ENCODE data around the gene OAS2. TPM values are rescaled to one million over a fixed set of nuclear protein-coding genes. Genes with fewer than 3 reads are reported as not detected.
A peak's percentile ranks its signal among the peaks of the same experiment; 100 is the strongest.
"Not testable (repeated sequence)": the region's sequence is repeated elsewhere in the genome, so short reads cannot be mapped to it uniquely, and the experiment has no call there.

The OAS2 gene
- total RNA-seq, 2 experiments from 2014 or later = 327 to 331 TPM

DNA sequence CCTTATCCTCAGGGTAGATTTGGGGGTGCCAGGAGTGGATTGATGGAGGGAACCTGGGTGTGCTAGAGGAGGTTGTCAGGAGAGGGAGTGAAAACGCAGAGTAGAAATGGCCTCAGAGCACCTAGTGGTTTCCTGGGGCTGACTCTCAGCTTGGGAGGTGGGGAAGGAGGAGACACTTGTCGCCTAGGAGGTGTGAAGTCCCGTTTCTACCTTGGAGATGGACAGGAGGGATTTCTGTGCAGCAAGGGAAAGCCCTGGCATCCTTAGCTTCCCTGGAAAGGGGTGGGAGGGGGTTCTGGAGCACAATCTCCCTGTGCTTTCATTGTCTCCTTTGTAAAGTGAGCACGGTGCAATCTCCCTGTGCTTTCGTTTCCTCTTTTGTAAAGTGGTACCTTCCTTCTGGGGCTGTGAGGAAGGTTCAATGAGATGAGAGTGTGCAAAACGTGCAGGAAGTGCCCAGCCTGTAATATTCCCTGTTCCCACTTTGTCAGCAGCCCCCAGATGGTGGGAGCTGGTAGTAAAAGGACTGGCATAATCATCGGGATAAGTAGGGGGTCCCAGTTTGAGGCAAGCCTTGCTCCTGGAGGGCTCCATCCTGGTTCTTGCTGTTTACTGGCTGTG, 38.4 kb upstream of the OAS2 start:
- ChIA-PET POLR2A (interaction anchor here (0.6 to 3.4 kb wide), 7 partner anchors 9 to 560 kb away, joined by 3 to 47 read pairs (median 5); partner anchors contain the start of genes OAS1 and OAS2), CTCF (interaction anchor here (1.1 to 2.6 kb wide), 5 partner anchors 33 to 53 kb away, joined by 4 to 14 read pairs (median 5); partner anchors contain the start of genes OAS1 and OAS2)
- H3K4me3 Mint-ChIP-seq = peak overlapping the region; percentile 82
- peak; percentile 42 for DNase-seq
- no peaks in the 10 kb centered on the region for H3K27me3 Mint-ChIP-seq
- no peaks in the 10 kb centered on the region for H3K9me3 Mint-ChIP-seq
- peaks cover 55% of the 10 kb centered on the region for H3K4me1 Mint-ChIP-seq
- H3K27ac Mint-ChIP-seq = peak overlapping the region; percentile 84
- peaks cover 58% of the 10 kb centered on the region for H3K36me3 Mint-ChIP-seq (ENCODE audit: low read depth)

- peaks cover 51% of the 10 kb centered on the region for H3K4me1 Mint-ChIP-seq
- peaks cover 74% of the 10 kb centered on the region for H3K36me3 Mint-ChIP-seq (ENCODE audit: low read depth)
- H3K27me3 Mint-ChIP-seq = no peaks in the 10 kb centered on the region
- peak overlapping the region; percentile 31 for H3K4me3 Mint-ChIP-seq
- no peak overlapping the region for H3K27ac Mint-ChIP-seq
- CTCF ChIA-PET = interaction anchor here (0.8 to 2.6 kb wide), 2 partner anchors 42 kb away, joined by 6 to 14 read pairs; no protein-coding TSS in a partner anchor
- POLR2A ChIA-PET = interaction anchor here (1.0 to 3.4 kb wide), 4 partner anchors 21 to 46 kb away, joined by 3 to 47 read pairs (median 4); partner anchors contain the start of genes OAS1 and OAS2
- no peak for DNase-seq
- no peaks in the 10 kb centered on the region for H3K9me3 Mint-ChIP-seq
Observed at GRCh38 chr12:112941528-112942335, 36.6 kb upstream of the OAS2 start.

GRCh38 chr12:112942572-112942971, 35.7 kb upstream of the OAS2 start:
- CTCF ChIA-PET = interaction anchor here (0.8 kb wide), 1 partner anchor 42 kb away, joined by 6 read pairs; no protein-coding TSS in a partner anchor
- DNase-seq = no peak
- Mint-ChIP-seq H3K4me1 (peaks cover 46% of the 10 kb centered on the region), H3K27me3 (no peaks in the 10 kb centered on the region), H3K36me3 (ENCODE audit: low read depth) (peaks cover 82% of the 10 kb centered on the region), H3K4me3 (no peak overlapping the region), H3K9me3 (no peaks in the 10 kb centered on the region), H3K27ac (no peak overlapping the region)
- POLR2A ChIA-PET = interaction anchor here (0.8 to 2.3 kb wide), 5 partner anchors 22 to 128 kb away, joined by 3 to 11 read pairs (median 3); partner anchors contain the start of genes OAS1 and OAS2

- Mint-ChIP-seq H3K27me3 (no peaks in the 10 kb centered on the region), H3K27ac (no peak overlapping the region), H3K36me3 (ENCODE audit: low read depth) (peaks cover 91% of the 10 kb centered on the region), H3K9me3 (no peaks in the 10 kb centered on the region), H3K4me3 (no peak overlapping the region), H3K4me1 (peaks cover 41% of the 10 kb centered on the region)
- CTCF ChIA-PET = no interaction called here
- POLR2A ChIA-PET = interaction anchor here (1.2 to 2.3 kb wide), 2 partner anchors 35 to 127 kb away, joined by 3 to 11 read pairs; partner anchors contain the start of gene OAS2
- DNase-seq = no peak
Observed at GRCh38 chr12:112944024-112944690, 34.2 kb upstream of the OAS2 start.

DNA sequence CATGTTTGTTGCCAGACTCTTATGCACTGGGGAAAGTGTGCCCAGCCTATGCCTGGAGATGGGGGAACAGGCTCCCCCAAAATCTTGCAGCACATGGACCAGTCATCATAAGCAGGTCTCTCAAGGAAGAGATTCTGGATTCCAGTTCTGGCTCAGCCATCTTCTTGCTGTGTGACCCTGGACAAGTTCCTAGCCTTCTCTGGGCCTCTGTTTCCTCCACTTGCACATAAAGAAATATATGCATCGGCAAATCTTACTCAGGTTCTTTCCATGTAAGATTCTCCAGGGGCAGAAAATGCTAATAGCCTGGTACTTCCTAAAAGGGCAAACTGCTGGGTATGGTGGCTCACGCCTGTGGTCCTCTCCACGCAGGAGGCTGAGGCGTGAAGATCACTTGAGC, 32.8 kb upstream of the OAS2 start:
- ChIA-PET CTCF (no interaction called here), POLR2A (no interaction called here)
- no peak overlapping the region for H3K4me3 Mint-ChIP-seq
- peaks cover 90% of the 10 kb centered on the region for H3K36me3 Mint-ChIP-seq (ENCODE audit: low read depth)
- no peaks in the 10 kb centered on the region for H3K27me3 Mint-ChIP-seq
- no peaks in the 10 kb centered on the region for H3K9me3 Mint-ChIP-seq
- peaks cover 31% of the 10 kb centered on the region for H3K4me1 Mint-ChIP-seq
- no peak overlapping the region for H3K27ac Mint-ChIP-seq
- no peak for DNase-seq

DNA sequence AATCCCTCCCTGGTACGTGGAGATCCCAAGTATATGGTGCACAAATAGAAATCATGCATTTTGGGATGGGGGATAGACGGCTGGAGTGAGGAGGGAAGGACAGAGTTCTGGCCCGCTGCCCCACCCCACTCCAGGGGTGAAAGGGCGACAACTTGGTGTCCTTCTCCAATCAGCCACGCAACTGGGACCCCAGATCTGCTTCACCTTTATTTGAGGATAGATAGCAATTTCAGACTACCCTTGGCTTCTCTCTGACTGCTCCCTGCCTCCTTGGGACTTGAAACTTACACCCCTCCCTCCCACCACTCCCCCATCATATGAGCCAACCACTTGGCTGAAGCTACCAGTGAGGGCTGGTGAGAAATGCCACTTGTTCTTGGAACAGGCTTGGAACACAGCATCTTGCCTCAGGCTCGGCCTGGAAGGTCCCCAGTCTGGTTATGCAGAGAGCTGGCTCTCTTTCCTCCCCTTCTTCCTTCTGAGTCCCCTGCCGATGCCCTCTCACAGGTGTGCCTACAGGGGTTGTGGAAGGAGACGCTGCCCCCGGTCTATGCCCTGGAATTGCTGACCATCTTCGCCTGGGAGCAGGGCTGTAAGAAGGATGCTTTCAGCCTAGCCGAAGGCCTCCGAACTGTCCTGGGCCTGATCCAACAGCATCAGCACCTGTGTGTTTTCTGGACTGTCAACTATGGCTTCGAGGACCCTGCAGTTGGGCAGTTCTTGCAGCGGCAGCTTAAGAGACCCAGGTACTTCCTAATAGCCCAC, 31.9 kb upstream of the OAS2 start:
- CTCF ChIA-PET = no interaction called here
- H3K4me1 Mint-ChIP-seq = peaks cover 25% of the 10 kb centered on the region
- no peak for DNase-seq

DNA sequence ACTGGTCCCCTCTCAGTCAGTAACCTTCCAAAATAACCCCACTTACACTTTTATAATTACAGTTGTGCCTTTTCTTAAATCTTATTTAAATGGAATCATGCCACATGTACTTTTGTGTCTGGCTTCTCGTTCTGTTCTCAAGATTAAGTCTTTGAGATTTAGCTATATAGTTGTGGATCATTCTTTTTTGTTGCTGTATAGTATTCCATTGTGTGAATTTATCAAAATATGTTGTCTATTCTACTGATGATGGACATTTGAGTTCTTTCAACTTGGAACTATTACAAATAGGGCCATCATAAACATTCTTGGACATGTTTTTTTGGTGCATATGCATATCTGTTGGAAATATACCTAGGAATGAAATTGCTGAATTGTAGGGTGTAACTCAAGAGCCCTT, 31.0 kb upstream of the OAS2 start:
- H3K4me1 Mint-ChIP-seq = peaks cover 16% of the 10 kb centered on the region
- H3K9me3 Mint-ChIP-seq = no peaks in the 10 kb centered on the region
- DNase-seq = no peak
- CTCF ChIA-PET = no interaction called here
- POLR2A ChIA-PET = no interaction called here
- H3K4me3 Mint-ChIP-seq = no peak overlapping the region
- no peaks in the 10 kb centered on the region for H3K27me3 Mint-ChIP-seq
- H3K36me3 Mint-ChIP-seq (ENCODE audit: low read depth) = peaks cover 89% of the 10 kb centered on the region
- H3K27ac Mint-ChIP-seq = no peak overlapping the region

More for the DNA sequence above, 31.9 kb upstream of the OAS2 start:
- POLR2A ChIA-PET = no interaction called here
- Mint-ChIP-seq H3K27me3 (no peaks in the 10 kb centered on the region), H3K9me3 (no peaks in the 10 kb centered on the region), H3K4me3 (no peak overlapping the region), H3K27ac (no peak overlapping the region), H3K36me3 (ENCODE audit: low read depth) (peaks cover 91% of the 10 kb centered on the region)

GRCh38 chr12:112947761-112948160, 30.6 kb upstream of the OAS2 start:
- H3K27ac Mint-ChIP-seq = no peak overlapping the region
- H3K4me3 Mint-ChIP-seq = no peak overlapping the region
- no peak for DNase-seq
- ChIA-PET CTCF (no interaction called here), POLR2A (no interaction called here)
- peaks cover 91% of the 10 kb centered on the region for H3K36me3 Mint-ChIP-seq (ENCODE audit: low read depth)
- no peaks in the 10 kb centered on the region for H3K27me3 Mint-ChIP-seq
- H3K9me3 Mint-ChIP-seq = no peaks in the 10 kb centered on the region
- H3K4me1 Mint-ChIP-seq = peaks cover 17% of the 10 kb centered on the region

GRCh38 chr12:112948806-112949205, 29.5 kb upstream of the OAS2 start:
- peaks cover 20% of the 10 kb centered on the region for H3K4me1 Mint-ChIP-seq
- no peaks in the 10 kb centered on the region for H3K27me3 Mint-ChIP-seq
- POLR2A ChIA-PET = interaction anchor here (0.8 to 0.9 kb wide), 2 partner anchors 11 to 30 kb away, joined by 3 to 4 read pairs; partner anchors contain the start of gene OAS3
- peaks cover 2% of the 10 kb centered on the region for H3K9me3 Mint-ChIP-seq
- CTCF ChIA-PET = interaction anchor here (0.6 to 1.3 kb wide), 3 partner anchors 44 to 147 kb away, joined by 4 to 5 read pairs (median 5); no protein-coding TSS in a partner anchor
- peaks cover 90% of the 10 kb centered on the region for H3K36me3 Mint-ChIP-seq (ENCODE audit: low read depth)
- DNase-seq = no peak
- no peak overlapping the region for H3K27ac Mint-ChIP-seq
- H3K4me3 Mint-ChIP-seq = no peak overlapping the region

DNA sequence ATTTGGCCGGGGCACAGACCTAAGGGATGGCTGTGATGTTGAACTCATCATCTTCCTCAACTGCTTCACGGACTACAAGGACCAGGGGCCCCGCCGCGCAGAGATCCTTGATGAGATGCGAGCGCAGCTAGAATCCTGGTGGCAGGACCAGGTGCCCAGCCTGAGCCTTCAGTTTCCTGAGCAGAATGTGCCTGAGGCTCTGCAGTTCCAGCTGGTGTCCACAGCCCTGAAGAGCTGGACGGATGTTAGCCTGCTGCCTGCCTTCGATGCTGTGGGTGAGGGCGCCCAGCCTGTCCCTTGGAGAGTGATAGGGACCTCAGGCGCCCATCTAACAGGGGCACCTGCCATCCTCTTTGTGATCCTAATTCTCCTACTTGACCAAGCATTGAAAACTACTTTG, 27.6 kb upstream of the OAS2 start:
- no peaks in the 10 kb centered on the region for H3K27me3 Mint-ChIP-seq
- no peak for DNase-seq
- H3K9me3 Mint-ChIP-seq = peaks cover 2% of the 10 kb centered on the region
- peaks cover 21% of the 10 kb centered on the region for H3K4me1 Mint-ChIP-seq
- H3K27ac Mint-ChIP-seq = no peak overlapping the region
- H3K4me3 Mint-ChIP-seq = no peak overlapping the region
- POLR2A ChIA-PET = interaction anchor here (1.7 kb wide), 1 partner anchor 11 kb away, joined by 5 read pairs; no protein-coding TSS in a partner anchor
- peaks cover 91% of the 10 kb centered on the region for H3K36me3 Mint-ChIP-seq (ENCODE audit: low read depth)
- CTCF ChIA-PET = no interaction called here

- H3K27ac Mint-ChIP-seq, H3K4me3 Mint-ChIP-seq, POLR2A ChIA-PET, CTCF ChIA-PET, DNase-seq, H3K27me3 Mint-ChIP-seq, H3K9me3 Mint-ChIP-seq: not testable (repeated sequence)
- H3K4me1 Mint-ChIP-seq = peaks cover 53% of the 10 kb centered on the region
- peaks cover 97% of the 10 kb centered on the region for H3K36me3 Mint-ChIP-seq (ENCODE audit: low read depth)
Observed at GRCh38 chr12:112957125-112957524, 21.2 kb upstream of the OAS2 start.

DNA sequence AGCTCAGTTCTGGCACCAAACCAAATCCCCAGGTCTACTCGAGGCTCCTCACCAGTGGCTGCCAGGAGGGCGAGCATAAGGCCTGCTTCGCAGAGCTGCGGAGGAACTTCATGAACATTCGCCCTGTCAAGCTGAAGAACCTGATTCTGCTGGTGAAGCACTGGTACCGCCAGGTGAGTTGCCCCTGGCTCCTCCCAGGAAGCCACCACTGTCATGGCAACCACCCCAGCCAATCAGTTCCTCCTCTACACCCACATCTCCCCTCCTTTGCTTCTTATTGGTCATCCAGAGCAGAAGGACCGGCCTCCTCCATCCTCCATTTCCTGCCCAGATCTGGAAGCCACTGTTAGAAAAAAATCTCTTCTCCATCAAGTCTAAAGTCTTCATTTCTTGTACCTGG, 17.2 kb upstream of the OAS2 start:
- DNase-seq = peak; percentile 46
- H3K27me3 Mint-ChIP-seq = no peaks in the 10 kb centered on the region
- H3K27ac Mint-ChIP-seq = no peak overlapping the region
- H3K9me3 Mint-ChIP-seq = peaks cover 7% of the 10 kb centered on the region
- CTCF ChIA-PET = interaction anchor here (1.4 to 1.5 kb wide), 2 partner anchors 31 to 61 kb away, joined by 7 to 8 read pairs; no protein-coding TSS in a partner anchor
- peaks cover 32% of the 10 kb centered on the region for H3K4me1 Mint-ChIP-seq
- peaks cover 97% of the 10 kb centered on the region for H3K36me3 Mint-ChIP-seq (ENCODE audit: low read depth)
- POLR2A ChIA-PET = interaction anchor here (3.2 kb wide), 1 partner anchor 16 kb away, joined by 22 read pairs; the partner anchor contains the start of gene OAS2
- H3K4me3 Mint-ChIP-seq = no peak overlapping the region

Data from activated CD4-positive, alpha-beta memory T cell treated with anti-CD3 and anti-CD28 coated beads, Interleukin-2, amount 10 ng/mL, durations not matched to agents 7 days and 5 days (primary cell).